Smooth muscle cell (in vitro differentiated cells): Measurements from ENCODE around the gene SKAP2. TPM values are rescaled to one million over a fixed set of nuclear protein-coding genes. Genes with fewer than 3 reads are reported as not detected.

Experiments used
- DNase-seq: peaks from one replicate; lab custom pipeline; 2025; ENCODE audit not compliant: unreplicated experiment; lab: John Stamatoyannopoulos, UW
- H2AFZ ChIP-seq: fragments of 200-600 bp; sonication (generic); 2 replicates; pipeline ENCODE4 v1.6.0; 2016; ENCODE audit warnings: antibody characterized with exemption, low read depth, mild to moderate bottlenecking
- H3F3A ChIP-seq: fragments of 200-600 bp; sonication (generic); 2 replicates; pipeline ENCODE4 v1.6.0; 2017; ENCODE audit warnings: antibody characterized with exemption, low read depth
- H3K27ac ChIP-seq: fragments of 200-600 bp; sonication (generic); 2 replicates; pipeline ENCODE4 v1.5.1; 2016; ENCODE audit warnings: low read depth, mild to moderate bottlenecking
- H3K27me3 ChIP-seq: fragments of 200-600 bp; sonication (generic); 2 replicates; pipeline ENCODE4 v1.6.1; 2016; ENCODE audit warnings: low read depth, mild to moderate bottlenecking
- H3K36me3 ChIP-seq: fragments of 200-600 bp; sonication (generic); 2 replicates; pipeline ENCODE4 v1.5.1; 2016; ENCODE audit warnings: low read depth
- H3K4me1 ChIP-seq: fragments of 200-600 bp; sonication (generic); 2 replicates; pipeline ENCODE4 v1.5.1; 2016; ENCODE audit warnings: low read depth
- H3K4me2 ChIP-seq: fragments of 200-600 bp; sonication (generic); 2 replicates; pipeline ENCODE4 v1.6.0; 2016; ENCODE audit warnings: mild to moderate bottlenecking
- H3K4me3 ChIP-seq: fragments of 200-600 bp; sonication (generic); 2 replicates; pipeline ENCODE4 v1.5.1; 2016; ENCODE audit warnings: mild to moderate bottlenecking
- H3K79me2 ChIP-seq: fragments of 200-600 bp; sonication (generic); 2 replicates; pipeline ENCODE4 v1.6.0; 2016; ENCODE audit warnings: low read depth, mild to moderate bottlenecking
- H3K9ac ChIP-seq: fragments of 200-600 bp; sonication (generic); 2 replicates; pipeline ENCODE4 v1.6.0; 2016; ENCODE audit warnings: low read depth
- H3K9me3 ChIP-seq: fragments of 200-600 bp; sonication (generic); replicated peaks from 2 replicates; pipeline ENCODE4 v1.5.1; 2016; ENCODE audit warnings: low read depth
- H4K20me1 ChIP-seq: fragments of 200-600 bp; sonication (generic); 2 replicates; pipeline ENCODE4 v1.6.0; 2016; ENCODE audit warnings: low read depth
- WGBS: methylation state at CpG from one replicate; pipeline ENCODE4 v1.1.7; 2016; ENCODE audit warnings: low lambda C conversion rate; 5-methylcytosine and 5-hydroxymethylcytosine counted together
- polyA plus RNA-seq: library from polyadenylated mRNA; unstranded; fragments of >200 nt; fragmentation: Nextera tagmentation; extraction: Ambion mirVana; gene quantifications from 2 replicates; pipeline ENCODE4 v1.2.1, GENCODE V29; 2016
- total RNA-seq: library from RNA; depleted of rRNA; stranded (reverse); fragments of >200 nt; gene quantifications from 2 replicates; pipeline ENCODE4 v1.2.3, GENCODE V29; 2014
- TF ChIP-seq, protein P1 (sequence below): fragments of 200-600 bp; sonication (generic); IDR thresholded peaks from 2 replicates; pipeline ENCODE4 v1.5.1; 2017; ENCODE audit warnings: borderline replicate concordance, mild to moderate bottlenecking, antibody characterized with exemption; ENCODE audit not compliant: insufficient read depth, poor library complexity, severe bottlenecking

The SKAP2 gene
- total and polyA plus RNA-seq, 2 experiments from 2014 or later, result 7.7 to 14.8 TPM

DNA sequence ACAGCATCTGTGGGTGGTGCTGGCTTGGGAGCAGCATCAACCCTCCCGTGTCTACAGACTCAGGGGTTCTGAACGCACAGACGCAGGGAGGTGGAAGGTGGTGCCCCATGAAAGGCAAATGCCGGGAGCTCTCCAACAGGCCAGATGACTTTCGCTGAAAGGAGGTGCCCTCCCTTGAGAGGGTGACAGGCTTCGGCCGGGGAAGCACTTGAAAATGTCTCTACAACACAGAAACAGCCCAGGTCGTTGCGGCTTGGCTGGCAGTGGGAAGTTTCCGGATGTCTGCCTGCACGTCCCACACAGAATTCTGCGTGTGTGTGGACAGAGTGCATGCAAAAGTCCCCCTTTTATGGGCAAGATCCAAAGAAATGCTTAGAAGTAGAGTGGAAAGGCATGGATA is 239.6 kb downstream of the SKAP2 start:
- H3K79me2 ChIP-seq, result no peaks in the 10 kb centered on the region
- no peak overlapping the region for H3K9ac ChIP-seq
- no peaks in the 10 kb centered on the region for H3K27me3 ChIP-seq
- H3K4me2 ChIP-seq, result no peak overlapping the region
- no peak overlapping the region for H2AFZ ChIP-seq
- 93% methylated on average over 12 of the region's 12 CpGs for WGBS
- no peaks in the 10 kb centered on the region for H4K20me1 ChIP-seq
- no peaks in the 10 kb centered on the region for H3F3A ChIP-seq
- H3K27ac ChIP-seq, result no peak overlapping the region
- no peaks in the 10 kb centered on the region for H3K4me1 ChIP-seq
- no peak for DNase-seq
- no peaks in the 10 kb centered on the region for H3K36me3 ChIP-seq
- TF ChIP-seq, protein P1, sequence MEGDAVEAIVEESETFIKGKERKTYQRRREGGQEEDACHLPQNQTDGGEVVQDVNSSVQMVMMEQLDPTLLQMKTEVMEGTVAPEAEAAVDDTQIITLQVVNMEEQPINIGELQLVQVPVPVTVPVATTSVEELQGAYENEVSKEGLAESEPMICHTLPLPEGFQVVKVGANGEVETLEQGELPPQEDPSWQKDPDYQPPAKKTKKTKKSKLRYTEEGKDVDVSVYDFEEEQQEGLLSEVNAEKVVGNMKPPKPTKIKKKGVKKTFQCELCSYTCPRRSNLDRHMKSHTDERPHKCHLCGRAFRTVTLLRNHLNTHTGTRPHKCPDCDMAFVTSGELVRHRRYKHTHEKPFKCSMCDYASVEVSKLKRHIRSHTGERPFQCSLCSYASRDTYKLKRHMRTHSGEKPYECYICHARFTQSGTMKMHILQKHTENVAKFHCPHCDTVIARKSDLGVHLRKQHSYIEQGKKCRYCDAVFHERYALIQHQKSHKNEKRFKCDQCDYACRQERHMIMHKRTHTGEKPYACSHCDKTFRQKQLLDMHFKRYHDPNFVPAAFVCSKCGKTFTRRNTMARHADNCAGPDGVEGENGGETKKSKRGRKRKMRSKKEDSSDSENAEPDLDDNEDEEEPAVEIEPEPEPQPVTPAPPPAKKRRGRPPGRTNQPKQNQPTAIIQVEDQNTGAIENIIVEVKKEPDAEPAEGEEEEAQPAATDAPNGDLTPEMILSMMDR, result no peak
- H3K4me3 ChIP-seq, result no peak overlapping the region
- H3K9me3 ChIP-seq, result no peaks in the 10 kb centered on the region

DNA sequence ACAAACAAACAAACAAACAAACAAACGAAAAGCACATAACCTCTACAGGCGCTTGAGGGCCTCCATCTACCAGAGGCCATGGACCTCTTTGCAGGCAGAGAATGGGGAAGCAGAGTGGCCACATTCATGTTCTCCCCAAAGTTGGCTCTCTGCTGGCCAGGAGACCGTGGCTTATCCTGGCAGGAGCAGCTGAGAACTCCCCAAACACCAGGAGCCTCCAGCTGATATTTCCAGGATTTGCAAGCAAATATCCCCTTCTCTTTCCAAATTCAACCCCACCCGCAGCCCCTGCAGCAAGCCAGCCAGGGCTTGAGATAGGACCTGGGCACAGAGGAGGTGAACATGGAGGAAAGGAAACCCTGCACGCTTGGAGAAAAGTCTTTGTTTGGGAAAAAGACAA is 240.0 kb downstream of the SKAP2 start:
- Histone ChIP-seq H3K36me3 (no peaks in the 10 kb centered on the region), H3K79me2 (no peaks in the 10 kb centered on the region), H3K4me2 (no peak overlapping the region), H3K4me1 (no peaks in the 10 kb centered on the region), H2AFZ (no peak overlapping the region), H3K4me3 (no peak overlapping the region), H4K20me1 (no peaks in the 10 kb centered on the region), H3K9ac (no peak overlapping the region), H3F3A (no peaks in the 10 kb centered on the region), H3K27me3 (no peaks in the 10 kb centered on the region), H3K9me3 (no peaks in the 10 kb centered on the region), H3K27ac (no peak overlapping the region)
- TF ChIP-seq, protein P1, result no peak
- no peak for DNase-seq
- WGBS, result 93% methylated on average over 5 of the region's 5 CpGs

DNA sequence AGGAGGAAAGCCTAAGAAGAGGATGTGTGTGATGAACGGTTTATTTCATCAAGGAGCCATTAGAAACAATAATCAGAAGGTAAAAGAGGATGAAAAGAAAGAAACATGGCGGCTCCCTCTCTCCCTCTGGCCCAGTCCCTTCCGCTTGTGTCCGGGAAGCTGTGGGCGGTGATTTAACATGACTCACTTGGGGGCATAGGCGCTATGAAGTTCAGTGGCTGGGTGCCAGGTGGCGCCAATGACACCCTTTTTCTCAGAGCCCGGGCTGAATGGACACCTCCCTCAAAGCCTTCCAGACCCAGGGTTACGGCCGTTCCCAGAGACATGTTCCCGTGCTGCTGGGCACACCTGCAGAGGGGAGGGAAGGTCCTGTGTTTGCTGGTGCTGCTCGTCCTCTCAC is 244.0 kb downstream of the SKAP2 start:
- Histone ChIP-seq H2AFZ (no peak overlapping the region), H3K79me2 (no peaks in the 10 kb centered on the region), H3F3A (no peaks in the 10 kb centered on the region), H3K27ac (no peak overlapping the region), H3K9ac (no peak overlapping the region), H3K27me3 (no peaks in the 10 kb centered on the region), H3K36me3 (no peaks in the 10 kb centered on the region), H3K4me2 (no peak overlapping the region), H3K9me3 (no peaks in the 10 kb centered on the region), H3K4me3 (no peak overlapping the region), H4K20me1 (no peaks in the 10 kb centered on the region), H3K4me1 (no peaks in the 10 kb centered on the region)
- DNase-seq, result no peak
- TF ChIP-seq, protein P1, result no peak
- WGBS, result 76% methylated on average over 12 of the region's 12 CpGs

DNA sequence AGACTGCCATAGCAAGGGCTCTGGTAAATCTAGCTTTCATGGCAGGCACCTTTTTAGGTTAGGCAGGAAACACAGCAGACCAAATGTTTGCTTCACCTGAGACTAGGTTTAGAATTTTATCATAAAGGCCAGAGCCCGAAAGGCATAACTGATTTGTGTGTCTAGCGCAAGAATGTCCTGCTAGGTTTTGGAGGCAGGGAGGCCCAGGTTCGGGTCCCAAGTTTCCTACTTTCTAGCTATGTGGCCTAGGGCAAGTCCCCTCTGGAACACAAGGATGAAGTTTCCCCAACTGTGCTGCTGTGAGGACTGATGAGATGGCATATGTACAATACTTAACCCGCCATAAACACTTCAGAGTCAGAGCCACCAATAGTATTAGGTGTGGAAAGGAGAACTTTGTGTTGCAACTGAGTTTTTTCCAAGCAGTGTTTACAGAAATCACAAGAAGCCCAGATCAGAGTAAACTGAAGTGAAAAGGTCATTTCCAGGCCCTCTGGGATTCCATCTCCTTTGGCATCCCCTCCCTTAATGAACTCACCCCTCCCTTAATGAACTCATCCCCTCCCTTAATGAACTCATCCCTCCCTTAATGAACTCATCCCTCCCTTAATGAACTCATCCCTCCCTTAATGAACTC is 244.9 kb downstream of the SKAP2 start:
- H3F3A ChIP-seq, result no peaks in the 10 kb centered on the region
- no peak overlapping the region for H3K9ac ChIP-seq
- TF ChIP-seq, protein P1, result no peak
- no peaks in the 10 kb centered on the region for H3K9me3 ChIP-seq
- no peak for DNase-seq
- no peaks in the 10 kb centered on the region for H3K4me1 ChIP-seq
- no peaks in the 10 kb centered on the region for H3K36me3 ChIP-seq
- no peaks in the 10 kb centered on the region for H4K20me1 ChIP-seq
- H3K4me3 ChIP-seq, result no peak overlapping the region
- 95% methylated on average over 4 of the region's 4 CpGs for WGBS
- H3K27ac ChIP-seq, result no peak overlapping the region
- no peaks in the 10 kb centered on the region for H3K79me2 ChIP-seq
- H3K4me2 ChIP-seq, result no peak overlapping the region
- H2AFZ ChIP-seq, result no peak overlapping the region
- no peaks in the 10 kb centered on the region for H3K27me3 ChIP-seq
